WTC11 (cell line): ENCODE data around the gene ARHGAP18. TPM values are rescaled to one million over a fixed set of nuclear protein-coding genes. Genes with fewer than 3 reads are reported as not detected.
"Not testable (repeated sequence)": the region's sequence is repeated elsewhere in the genome, so short reads cannot be mapped to it uniquely, and the experiment has no call there.

Source experiments
- ATAC-seq: fragments of 200-7000 bp; cut with Tn5 transposase; 2 replicates; pipeline ENCODE4 v1.10.0; 2021; ENCODE audit warnings: mild to moderate bottlenecking, moderate library complexity
- CTCF ChIA-PET: fragments of 300-600 bp; sonication (Branson Sonifier 250); formaldehyde crosslinking; loops from one replicate; lab custom pipeline; 2021; ENCODE audit warnings: antibody characterized with exemption; lab: Charles Lee
- POLR2A ChIA-PET: fragments of 350-600 bp; sonication (Branson Sonifier 250); formaldehyde crosslinking; loops from one replicate; lab custom pipeline; 2021; ENCODE audit warnings: antibody characterized with exemption; lab: Charles Lee
- DNase-seq: peaks from one replicate; pipeline ENCODE4 v3.0.0; 2021; ENCODE audit warnings: low spot score
- H3K27ac Mint-ChIP-seq: 2 replicates; pipeline ENCODE4 v1.8.0; 2021; ENCODE audit warnings: mixed read lengths
- H3K27me3 Mint-ChIP-seq: 2 replicates; pipeline ENCODE4 v1.8.0; 2021; ENCODE audit warnings: low read depth, mild to moderate bottlenecking, moderate library complexity, mixed read lengths
- H3K36me3 Mint-ChIP-seq: 2 replicates; pipeline ENCODE4 v1.8.0; 2021; ENCODE audit warnings: mixed read lengths
- H3K4me1 Mint-ChIP-seq: 2 replicates; pipeline ENCODE4 v1.8.0; 2022; ENCODE audit warnings: mixed read lengths
- H3K4me3 Mint-ChIP-seq: 2 replicates; pipeline ENCODE4 v1.8.0; 2021; ENCODE audit warnings: mild to moderate bottlenecking, moderate library complexity, mixed read lengths
- H3K9me3 Mint-ChIP-seq: 2 replicates; pipeline ENCODE4 v1.8.0; 2021; ENCODE audit warnings: mixed read lengths
- AFF4 ChIP-seq: sonication (generic); formaldehyde crosslinking; IDR thresholded peaks from 2 replicates; pipeline ENCODE4 v1.8.1; 2023; ENCODE audit warnings: mild to moderate bottlenecking, missing genetic modification reagents, borderline replicate concordance
- ELF4 ChIP-seq: sonication (generic); formaldehyde crosslinking; IDR thresholded peaks from 2 replicates; pipeline ENCODE4 v1.8.1; 2022; ENCODE audit warnings: low read depth, mild to moderate bottlenecking, moderate library complexity, missing genetic modification reagents
- ETV6 ChIP-seq: sonication (generic); formaldehyde crosslinking; IDR thresholded peaks from 2 replicates; pipeline ENCODE4 v1.8.1; 2022; ENCODE audit warnings: mild to moderate bottlenecking, missing genetic modification reagents
- FOXP1 ChIP-seq: sonication (generic); formaldehyde crosslinking; IDR thresholded peaks from 2 replicates; pipeline ENCODE4 v1.8.0; 2022; ENCODE audit warnings: missing genetic modification reagents, mild to moderate bottlenecking, moderate library complexity, borderline replicate concordance
- HMGA2 ChIP-seq: fragments of 250-450 bp; sonication (Bioruptor Pico); IDR thresholded peaks from 2 replicates; pipeline ENCODE4 v1.4.0; 2021; ENCODE audit warnings: mild to moderate bottlenecking, moderate library complexity
- IRF1 ChIP-seq: sonication (generic); formaldehyde crosslinking; IDR thresholded peaks from 2 replicates; pipeline ENCODE4 v1.8.0; 2023; ENCODE audit warnings: missing genetic modification reagents
- MXD4 ChIP-seq: fragments of 250-450 bp; sonication (Bioruptor Pico); IDR thresholded peaks from 2 replicates; pipeline ENCODE4 v1.8.0; 2021; ENCODE audit warnings: mild to moderate bottlenecking, moderate library complexity, borderline replicate concordance
- NR3C1 ChIP-seq: sonication (generic); formaldehyde crosslinking; conservative IDR thresholded peaks from 2 replicates; pipeline ENCODE4 v1.8.1; 2023; ENCODE audit warnings: low read depth, mild to moderate bottlenecking, missing genetic modification reagents
- SMAD4 ChIP-seq: sonication (generic); formaldehyde crosslinking; IDR thresholded peaks from 2 replicates; pipeline ENCODE4 v1.8.0; 2022; ENCODE audit warnings: mild to moderate bottlenecking, missing genetic modification reagents
- TEAD4 ChIP-seq: sonication (generic); formaldehyde crosslinking; IDR thresholded peaks from 2 replicates; pipeline ENCODE4 v1.8.0; 2022; ENCODE audit warnings: mild to moderate bottlenecking, missing genetic modification reagents
- USF2 ChIP-seq: sonication (generic); formaldehyde crosslinking; IDR thresholded peaks from 2 replicates; pipeline ENCODE4 v1.8.1; 2023; ENCODE audit warnings: mild to moderate bottlenecking, missing genetic modification reagents, moderate library complexity
- ZNF121 ChIP-seq: sonication (generic); formaldehyde crosslinking; IDR thresholded peaks from 2 replicates; pipeline ENCODE4 v1.8.0; 2023; ENCODE audit warnings: missing genetic modification reagents
- ZNF219 ChIP-seq: sonication (generic); formaldehyde crosslinking; IDR thresholded peaks from 2 replicates; pipeline ENCODE4 v1.8.0; 2023; ENCODE audit warnings: missing genetic modification reagents, mild to moderate bottlenecking, borderline replicate concordance
- ZNF281 ChIP-seq: sonication (generic); formaldehyde crosslinking; IDR thresholded peaks from 2 replicates; pipeline ENCODE4 v1.8.0; 2023; ENCODE audit warnings: mild to moderate bottlenecking, missing genetic modification reagents
- ZNF416 ChIP-seq: fragments of 250-450 bp; sonication (Bioruptor Pico); IDR thresholded peaks from 2 replicates; pipeline ENCODE4 v1.9.0; 2021; ENCODE audit warnings: mild to moderate bottlenecking, inconsistent platforms
- ZNF423 ChIP-seq: fragments of 250-450 bp; sonication (Bioruptor Pico); IDR thresholded peaks from 2 replicates; pipeline ENCODE4 v2.1.2; 2022; ENCODE audit warnings: mild to moderate bottlenecking, moderate library complexity
- ZNF425 ChIP-seq: fragments of 250-450 bp; sonication (Bioruptor Pico); conservative IDR thresholded peaks from 2 replicates; pipeline ENCODE4 v1.9.0; 2021; ENCODE audit warnings: mild to moderate bottlenecking
- ZNF671 ChIP-seq: fragments of 250-450 bp; sonication (Bioruptor Pico); IDR thresholded peaks from 2 replicates; pipeline ENCODE4 v1.8.0; 2021; ENCODE audit warnings: mild to moderate bottlenecking
- total RNA-seq: library from RNA; stranded (reverse); gene quantifications from 3 replicates; pipeline ENCODE4 v1.2.3, GENCODE V29; 2021

Gene ARHGAP18
- total RNA-seq, 1 experiment from 2014 or later = 4.6 TPM

GRCh38 chr6:129575378-129576118 is 134.4 kb downstream of the ARHGAP18 start:
- Mint-ChIP-seq H3K27me3 (no peaks in the 10 kb centered on the region), H3K4me3 (no peak overlapping the region), H3K36me3 (peaks cover 6% of the 10 kb centered on the region), H3K4me1 (no peaks in the 10 kb centered on the region), H3K27ac (0 out of 2 replicates have a peak overlapping the region, but pooled peaks have one; percentile 9), H3K9me3 (peaks cover 20% of the 10 kb centered on the region)
- ChIA-PET POLR2A (no interaction called here), CTCF (interaction anchor here (0.6 to 1.3 kb wide), 13 partner anchors 9 to 205 kb away, joined by 3 to 18 read pairs (median 4); no protein-coding TSS in a partner anchor)
- peak; percentile 90 for ATAC-seq
- no peak for TF ChIP-seq ZNF671
- no peak for TF ChIP-seq NR3C1 (CRISPR knock-in tag)
- no peak for TF ChIP-seq FOXP1
- TF ChIP-seq SMAD4 = no peak
- no peak for TF ChIP-seq HMGA2 (CRISPR knock-in tag)
- no peak for TF ChIP-seq AFF4
- no peak for TF ChIP-seq ZNF281 (CRISPR knock-in tag)
- TF ChIP-seq ELF4 (CRISPR knock-in tag) = no peak
- DNase-seq = no peak

- not testable (repeated sequence) for H3K27ac Mint-ChIP-seq
- CTCF ChIA-PET = interaction anchor here (0.6 to 1.3 kb wide), 12 partner anchors 9 to 204 kb away, joined by 3 to 18 read pairs (median 4); no protein-coding TSS in a partner anchor
Measured at GRCh38 chr6:129574605-129575004, 135.4 kb downstream of the ARHGAP18 start.

GRCh38 chr6:129570929-129571328 is 139.0 kb downstream of the ARHGAP18 start:
- POLR2A ChIA-PET, H3K4me1 Mint-ChIP-seq, H3K27me3 Mint-ChIP-seq, DNase-seq, H3K27ac Mint-ChIP-seq, ATAC-seq, H3K4me3 Mint-ChIP-seq: not testable (repeated sequence)
- CTCF ChIA-PET = interaction anchor here (0.7 to 3.2 kb wide), 2 partner anchors 71 to 115 kb away, joined by 4 to 28 read pairs; no protein-coding TSS in a partner anchor
- Mint-ChIP-seq H3K36me3 (peaks cover 11% of the 10 kb centered on the region), H3K9me3 (peaks cover 27% of the 10 kb centered on the region)

More at GRCh38 chr6:129574605-129575004, 135.4 kb downstream of the ARHGAP18 start:
- peaks cover 27% of the 10 kb centered on the region for H3K9me3 Mint-ChIP-seq
- ATAC-seq, H3K4me1 Mint-ChIP-seq, H3K4me3 Mint-ChIP-seq, DNase-seq, H3K27me3 Mint-ChIP-seq, POLR2A ChIA-PET: not testable (repeated sequence)
- H3K36me3 Mint-ChIP-seq = peaks cover 11% of the 10 kb centered on the region

GRCh38 chr6:129568015-129568414 is 142.0 kb downstream of the ARHGAP18 start:
- H3K4me3 Mint-ChIP-seq = no peak overlapping the region
- CTCF ChIA-PET = interaction anchor here (0.6 to 3.2 kb wide), 5 partner anchors 30 to 89 kb away, joined by 3 to 28 read pairs (median 5); no protein-coding TSS in a partner anchor
- ATAC-seq = no peak
- H3K9me3 Mint-ChIP-seq = peaks cover 21% of the 10 kb centered on the region
- POLR2A ChIA-PET = no interaction called here
- H3K27ac Mint-ChIP-seq = no peak overlapping the region
- TF ChIP-seq MXD4 (CRISPR knock-in tag) = no peak
- no peak for TF ChIP-seq ZNF219
- TF ChIP-seq ZNF425 = no peak
- no peak for TF ChIP-seq ETV6 (CRISPR knock-in tag)
- no peak for TF ChIP-seq USF2 (CRISPR knock-in tag)
- no peak for TF ChIP-seq TEAD4
- no peak for TF ChIP-seq ZNF121 (CRISPR knock-in tag)
- TF ChIP-seq ZNF416 (CRISPR knock-in tag) = no peak
- TF ChIP-seq IRF1 (CRISPR knock-in tag) = no peak
- TF ChIP-seq ZNF423 = no peak
- TF ChIP-seq, all 79 proteins: peak for 0
- DNase-seq = no peak
- 0 out of 2 replicates have a peak, but pooled peaks cover 2% of the 10 kb centered on the region for H3K4me1 Mint-ChIP-seq
- no peaks in the 10 kb centered on the region for H3K27me3 Mint-ChIP-seq
- peaks cover 11% of the 10 kb centered on the region for H3K36me3 Mint-ChIP-seq
